PC-3 (cell line): ENCODE measurements around the gene MN1. TPM values are rescaled to one million over a fixed set of nuclear protein-coding genes. Genes with fewer than 3 reads are reported as not detected.

ENCODE experiments used
- ATAC-seq: fragments of 200-7000 bp; cut with Tn5 transposase; 2 replicates; pipeline ENCODE4 v1.9.1; 2020; ENCODE audit warnings: mild to moderate bottlenecking, moderate library complexity
- BruUV-seq: library from RNA; stranded (reverse); fragments of 400-500 nt; replicated peaks from 2 replicates; lab custom pipeline; 2021; lab: Mats Ljungman, UMichigan
- CTCF ChIA-PET: fragments of 300-600 bp; sonication (Branson Sonifier 250); formaldehyde crosslinking; loops from one replicate; lab custom pipeline; 2022; ENCODE audit warnings: antibody characterized with exemption; lab: Charles Lee
- POLR2A ChIA-PET: fragments of 300-600 bp; sonication (Branson Sonifier 250); formaldehyde crosslinking; loops from one replicate; lab custom pipeline; 2022; ENCODE audit warnings: antibody characterized with exemption; ENCODE audit not compliant: unreplicated experiment; lab: Charles Lee
- DNase-seq: peaks from one replicate; pipeline ENCODE4 v3.0.0-alpha.2; 2015
- H2AFZ ChIP-seq: fragments of 300-600 bp; sonication (generic); 2 replicates; pipeline ENCODE4 v1.6.0; 2016; ENCODE audit warnings: antibody characterized with exemption, low read length
- H3F3A ChIP-seq: fragments of 300-600 bp; sonication (generic); one replicate; pipeline ENCODE4 v1.6.0; 2017; ENCODE audit warnings: antibody characterized with exemption, low read length, control low read depth, mild to moderate bottlenecking; ENCODE audit not compliant: unreplicated experiment
- H3K27ac ChIP-seq: fragments of 300-600 bp; sonication (generic); 2 replicates; pipeline ENCODE4 v1.5.1; 2016; ENCODE audit warnings: mild to moderate bottlenecking, low read length
- H3K27me3 ChIP-seq: fragments of 300-600 bp; sonication (generic); 2 replicates; pipeline ENCODE4 v1.6.1; 2016; ENCODE audit warnings: low read length, mixed read lengths
- H3K36me3 ChIP-seq: fragments of 300-600 bp; sonication (generic); 2 replicates; pipeline ENCODE4 v1.6.1; 2016; ENCODE audit warnings: low read depth, mixed run types, low read length, mixed read lengths
- H3K4me1 ChIP-seq: fragments of 300-600 bp; sonication (generic); 2 replicates; pipeline ENCODE4 v1.5.1; 2016; ENCODE audit warnings: low read length; ENCODE audit not compliant: insufficient read depth
- H3K4me2 ChIP-seq: fragments of 300-600 bp; sonication (generic); 2 replicates; pipeline ENCODE4 v1.6.0; 2016; ENCODE audit warnings: low read length
- H3K4me3 ChIP-seq: fragments of 300-600 bp; sonication (generic); 2 replicates; pipeline ENCODE4 v1.5.1; 2016; ENCODE audit warnings: mild to moderate bottlenecking, low read length, mixed read lengths
- H3K79me2 ChIP-seq: fragments of 300-600 bp; sonication (generic); 2 replicates; pipeline ENCODE4 v1.6.1; 2017; ENCODE audit warnings: low read length, mixed read lengths
- H3K9ac ChIP-seq: fragments of 300-600 bp; sonication (generic); 2 replicates; pipeline ENCODE4 v1.6.0; 2016; ENCODE audit warnings: mild to moderate bottlenecking, low read length
- H3K9me2 ChIP-seq: fragments of 300-600 bp; sonication (generic); replicated peaks from 2 replicates; pipeline ENCODE4 v1.6.1; 2016; ENCODE audit warnings: mixed run types, low read length, mixed read lengths
- H3K9me3 ChIP-seq: fragments of 300-600 bp; sonication (generic); 2 replicates; pipeline ENCODE4 v1.6.1; 2016; ENCODE audit warnings: low read length, mixed read lengths
- H4K20me1 ChIP-seq: fragments of 300-600 bp; sonication (generic); 2 replicates; pipeline ENCODE4 v1.6.1; 2016; ENCODE audit warnings: low read length, mixed read lengths
- CTCF ChIP-seq: fragments of 300-600 bp; sonication (generic); conservative IDR thresholded peaks from 2 replicates; pipeline ENCODE4 v1.5.1; 2017; ENCODE audit warnings: antibody characterized with exemption, low read depth, mild to moderate bottlenecking, low read length
- EZH2 ChIP-seq: fragments of 300-600 bp; sonication (generic); IDR thresholded peaks from one replicate; pipeline ENCODE4 v1.6.1; 2017; ENCODE audit warnings: antibody characterized with exemption, mild to moderate bottlenecking, low read length; ENCODE audit not compliant: unreplicated experiment
- EZH2phosphoT487 ChIP-seq: fragments of 300-600 bp; sonication (generic); IDR thresholded peaks from 2 replicates; pipeline ENCODE4 v1.6.1; 2018; ENCODE audit warnings: mild to moderate bottlenecking, antibody characterized with exemption, low read length, borderline replicate concordance
- intact Hi-C: fragments of 100-400 bp; cut with micrococcal nuclease; formaldehyde crosslinking; loops from 2 replicates; pipeline ENCODE4 v1.9.0; 2023
- total RNA-seq: library from RNA; depleted of rRNA; stranded (reverse); fragments of >200 nt; gene quantifications from 2 replicates; pipeline ENCODE4 v1.2.3, GENCODE V29; 2014

The MN1 gene
- total RNA-seq, 1 experiment from 2014 or later: 2.7 TPM

- H3K9me2 ChIP-seq: no peaks in the 10 kb centered on the region
- no peak; the same call in 1 of the 2 replicates for ATAC-seq
- intact Hi-C loops: loop anchor here (5.0 kb wide), 1 partner anchor 1038 kb away; no protein-coding TSS in a partner anchor
- DNase-seq: no peak
- POLR2A ChIA-PET: no interaction called here
- H3K36me3 ChIP-seq: no peaks in the 10 kb centered on the region
- H3K4me2 ChIP-seq: peak overlapping the region; percentile 88
- no peak for TF ChIP-seq CTCF
- TF ChIP-seq EZH2phosphoT487: no peak
- no peak for TF ChIP-seq EZH2
- CTCF ChIA-PET: no interaction called here
- peaks cover 17% of the 10 kb centered on the region for H3K27me3 ChIP-seq
- H2AFZ ChIP-seq: peak overlapping the region; percentile 54
- no peaks in the 10 kb centered on the region for H3K79me2 ChIP-seq
- H3K9me3 ChIP-seq: no peaks in the 10 kb centered on the region
- H3K9ac ChIP-seq: peak overlapping the region; percentile 27
- no peaks in the 10 kb centered on the region for H3F3A ChIP-seq
- H4K20me1 ChIP-seq: no peaks in the 10 kb centered on the region
- peak overlapping the region; percentile 70 for H3K4me3 ChIP-seq
- H3K27ac ChIP-seq: no peak overlapping the region
- BruUV-seq: no TSS peak
- peaks cover 17% of the 10 kb centered on the region for H3K4me1 ChIP-seq
These were observed 1.0 kb downstream of the MN1 start for GRCh38 chr22:27800250-27801201.

GRCh38 chr22:27799827-27800249 is 1.7 kb downstream of the MN1 start:
- Histone ChIP-seq H3K27me3 (peaks cover 17% of the 10 kb centered on the region), H2AFZ (peak overlapping the region; percentile 54), H3K9me3 (no peaks in the 10 kb centered on the region), H3K4me3 (peak overlapping the region; percentile 70), H3K36me3 (no peaks in the 10 kb centered on the region), H3K9ac (peak overlapping the region; percentile 20), H3K79me2 (no peaks in the 10 kb centered on the region), H3K4me2 (peak overlapping the region; percentile 88), H3K27ac (no peak overlapping the region), H4K20me1 (no peaks in the 10 kb centered on the region), H3K9me2 (no peaks in the 10 kb centered on the region), H3K4me1 (peaks cover 17% of the 10 kb centered on the region), H3F3A (no peaks in the 10 kb centered on the region)
- ChIA-PET CTCF (no interaction called here), POLR2A (no interaction called here)
- intact Hi-C loops: loop anchor here (5.0 kb wide), 1 partner anchor 1038 kb away; no protein-coding TSS in a partner anchor
- no TSS peak for BruUV-seq
- DNase-seq (peak; percentile 22), ATAC-seq (peak; percentile 37)
- TF ChIP-seq EZH2phosphoT487 (no peak), CTCF (no peak), EZH2 (no peak)
